COLO829 (cell line): ENCODE data around the gene CHPF2.

Experiments
- DNase-seq: peaks from one replicate; pipeline ENCODE4 v3.0.0; 2012; ENCODE audit warnings: low spot score

The CHPF2 gene

DNA sequence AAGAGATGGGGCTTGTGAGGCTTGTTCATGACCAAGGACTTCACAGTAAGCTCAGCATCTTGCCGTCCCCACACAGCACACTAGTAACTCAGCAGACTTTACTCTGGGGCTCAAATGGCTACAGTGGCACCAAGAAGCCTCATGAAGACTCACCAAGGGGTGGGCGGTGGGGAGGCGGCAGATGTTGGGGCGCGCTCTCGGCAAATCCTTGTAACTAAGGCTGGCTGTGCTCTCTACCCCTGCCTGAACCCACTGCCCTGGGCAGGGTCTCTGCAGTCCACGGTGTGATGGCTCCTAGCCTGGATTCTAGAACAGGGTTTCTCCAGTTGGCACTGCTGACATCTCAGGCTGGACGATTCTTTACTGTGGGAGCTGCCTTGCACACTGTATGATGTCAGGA, 28.6 kb downstream of the CHPF2 start:
- no peak for DNase-seq

DNA sequence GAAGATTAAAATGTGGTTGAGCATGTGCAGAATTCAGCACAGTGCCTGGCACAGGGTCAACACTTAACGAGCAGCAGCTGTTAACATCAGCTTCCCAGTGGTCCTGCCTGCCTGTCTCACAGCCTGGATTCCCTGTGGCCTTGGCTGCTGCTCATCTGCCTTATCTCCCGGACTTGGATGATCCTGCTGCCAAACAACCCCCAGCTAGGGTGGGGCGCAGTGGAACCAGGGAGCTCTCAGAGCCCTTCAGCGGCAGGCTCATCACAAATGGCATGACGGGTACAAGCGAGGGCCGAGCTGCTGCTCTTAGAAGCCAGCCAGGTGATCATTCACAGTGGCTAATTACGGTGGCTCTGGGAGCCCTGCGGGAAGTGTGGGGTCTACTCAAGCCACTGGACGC, 29.2 kb downstream of the CHPF2 start:
- DNase-seq, result no peak

DNA sequence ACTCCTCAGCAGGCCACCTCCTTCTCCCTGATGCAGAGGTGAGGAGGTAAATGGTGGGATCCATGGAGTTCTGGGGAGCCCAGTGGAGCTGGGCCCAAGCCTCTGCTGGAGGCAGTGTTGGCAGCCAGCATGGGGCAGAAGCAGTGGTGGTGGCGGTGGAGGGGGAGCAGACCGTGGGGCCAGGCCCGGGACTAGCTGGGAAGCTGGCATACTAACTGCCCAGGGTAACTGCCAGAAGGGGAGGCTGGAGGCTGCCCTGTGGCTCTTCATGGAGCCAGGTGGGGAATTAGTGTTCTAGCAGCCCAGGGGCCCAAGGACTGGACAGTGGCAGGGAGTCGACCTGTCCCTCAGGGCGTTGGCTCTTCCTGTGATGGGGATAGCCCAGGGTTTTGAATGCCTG, 32.3 kb downstream of the CHPF2 start:
- DNase-seq, result no peak

DNA sequence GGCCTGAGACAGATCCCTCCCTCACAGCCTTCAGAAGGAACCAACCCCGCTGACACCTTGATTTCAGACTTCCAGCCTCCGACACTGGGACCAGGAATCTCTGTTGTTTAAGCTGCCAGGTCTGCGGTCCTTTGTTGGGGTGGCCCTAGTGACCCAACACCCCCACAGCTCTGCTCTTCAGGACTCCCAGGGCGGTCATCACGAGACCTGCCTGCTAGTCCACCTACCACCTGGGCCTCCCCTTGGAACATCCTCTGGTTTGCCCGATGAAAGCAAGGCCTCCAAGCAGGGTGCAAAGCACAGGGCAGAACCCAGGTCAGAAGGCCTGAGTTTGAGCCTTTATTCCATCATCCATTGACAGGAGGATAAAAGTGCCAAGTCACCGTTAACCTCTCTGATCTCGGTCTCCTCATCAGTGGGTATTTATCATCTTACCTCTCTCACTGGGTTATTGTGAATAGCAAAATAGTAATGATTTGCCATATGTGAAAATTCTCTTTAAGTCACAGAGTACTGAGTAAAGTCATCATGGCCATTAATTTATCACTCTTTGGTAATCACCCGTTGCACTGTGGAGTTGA, 33.2 kb downstream of the CHPF2 start:
- no peak for DNase-seq

DNA sequence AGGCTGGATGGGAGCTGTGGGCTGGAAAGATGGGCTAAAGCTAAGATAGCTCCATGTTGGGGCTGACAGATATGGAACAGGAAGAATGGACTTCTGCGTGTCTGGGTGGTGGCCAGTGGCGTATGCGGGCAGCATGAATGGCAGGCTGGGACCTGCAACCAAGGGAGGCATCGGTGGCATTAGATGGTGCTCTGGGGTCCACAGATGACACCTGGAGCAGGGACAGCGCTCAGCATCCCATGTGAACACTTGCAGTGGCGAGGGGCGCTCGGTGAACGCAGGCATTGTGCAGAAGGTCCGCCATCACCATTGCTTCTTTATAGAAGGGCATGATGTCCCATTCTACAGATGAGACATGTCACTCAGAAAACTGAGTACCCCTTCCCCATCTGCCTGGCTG, 37.2 kb downstream of the CHPF2 start:
- no peak for DNase-seq

DNA sequence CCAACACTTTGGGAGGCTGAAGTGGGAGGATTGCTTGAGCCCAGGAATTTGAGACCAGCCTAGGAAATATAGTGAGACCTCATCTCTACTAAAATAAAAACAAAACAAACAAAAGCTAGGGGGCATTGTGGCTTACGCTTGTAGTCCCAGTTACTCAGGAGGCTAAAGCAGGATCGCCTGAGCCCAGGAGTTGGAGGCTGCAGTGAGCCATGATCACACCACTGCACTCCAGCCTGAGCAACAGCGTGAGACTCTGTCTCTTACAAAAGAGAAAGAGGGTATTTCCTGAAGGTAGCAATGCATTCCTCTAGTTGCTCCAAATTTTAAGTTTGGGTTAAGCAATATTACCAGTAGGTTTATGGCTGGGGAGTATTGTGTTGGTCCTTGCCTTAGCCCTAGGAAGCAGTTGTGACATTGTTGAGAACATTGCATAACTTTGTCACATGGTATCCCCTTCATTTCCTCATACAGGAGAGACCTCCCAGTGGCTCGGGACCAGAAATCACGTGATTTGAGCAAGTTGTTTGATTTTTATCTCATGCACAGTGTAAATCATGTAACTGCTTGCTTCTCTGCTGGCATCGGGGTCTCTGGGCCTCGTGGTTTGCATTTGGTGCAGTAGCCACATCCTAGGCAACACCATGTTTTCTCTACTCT, 39.5 kb downstream of the CHPF2 start:
- no peak for DNase-seq

DNA sequence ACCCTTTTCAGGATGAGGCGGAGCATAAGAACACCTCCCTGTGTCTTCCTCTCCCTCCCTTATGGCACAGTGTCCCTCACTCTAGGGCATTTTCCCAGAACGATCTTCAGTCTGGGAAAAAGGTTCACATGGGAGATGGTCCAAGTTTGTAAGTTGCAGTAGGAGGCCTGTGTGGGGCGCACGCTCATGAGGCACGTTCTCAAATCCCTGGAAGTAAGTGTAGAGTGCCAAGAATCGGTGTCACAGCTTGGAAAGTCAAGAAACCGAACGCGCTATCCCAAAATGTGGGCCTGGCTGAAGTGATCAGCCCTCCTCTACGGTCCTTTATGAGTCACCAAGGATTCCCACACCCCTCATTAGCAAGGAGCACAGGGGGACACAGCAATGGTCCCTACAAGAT, 40.1 kb downstream of the CHPF2 start:
- DNase-seq, result no peak

DNA sequence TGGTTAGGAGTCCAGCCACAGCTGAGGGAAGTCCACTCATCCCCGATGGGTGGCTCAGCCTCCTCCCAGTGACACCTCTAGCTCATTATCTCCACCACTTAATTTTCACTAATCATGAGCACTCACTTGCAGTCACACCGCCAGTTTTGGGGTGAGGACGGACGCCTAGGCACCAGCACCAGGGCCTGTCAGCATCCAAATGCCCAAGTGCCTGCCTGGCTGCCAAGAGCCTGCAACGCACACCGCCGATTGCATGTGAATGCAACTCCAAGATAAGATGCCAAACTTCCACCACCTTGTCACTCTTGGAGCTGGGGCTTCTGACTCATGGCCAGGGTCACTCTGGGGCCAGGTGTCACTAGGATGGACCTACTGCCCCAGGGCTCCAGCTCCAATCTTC, 40.6 kb downstream of the CHPF2 start:
- no peak for DNase-seq

DNA sequence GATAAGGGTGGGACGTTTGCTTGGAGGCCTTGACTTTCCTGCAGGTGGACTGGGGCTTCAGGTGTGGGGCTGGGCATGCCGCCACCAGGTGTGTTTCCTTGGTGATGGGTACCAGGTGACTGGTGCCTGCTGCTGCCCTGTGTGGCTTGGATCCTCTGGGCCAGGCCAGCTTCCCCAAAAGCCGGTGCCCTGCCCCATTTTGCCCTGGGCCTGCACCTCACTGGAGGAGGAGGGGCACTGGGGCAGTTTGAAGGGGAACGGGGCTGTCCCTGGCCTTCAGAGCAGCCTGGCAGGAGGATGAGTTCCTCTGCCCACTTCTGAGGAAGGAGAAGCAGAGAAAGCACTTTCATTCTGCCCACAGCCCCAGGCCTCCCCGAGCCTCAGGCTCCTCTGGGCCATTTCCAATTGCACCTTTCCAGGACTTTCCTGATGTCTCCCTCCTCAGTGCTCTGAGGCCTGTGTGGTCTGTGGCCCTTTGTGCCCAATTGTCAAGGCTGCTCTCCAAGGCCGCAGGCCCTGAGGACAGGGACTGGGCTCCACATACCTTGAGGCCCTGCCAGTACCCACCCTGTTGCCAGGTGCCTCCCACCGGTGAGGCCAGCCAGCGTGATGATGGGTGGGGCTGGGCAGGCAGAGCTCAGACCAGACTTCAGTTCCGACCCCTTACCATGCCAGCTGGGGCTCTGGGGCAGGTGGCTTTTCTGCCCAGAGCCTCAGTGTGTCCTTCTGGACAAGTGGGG, 41.5 kb downstream of the CHPF2 start:
- DNase-seq, result no peak

DNA sequence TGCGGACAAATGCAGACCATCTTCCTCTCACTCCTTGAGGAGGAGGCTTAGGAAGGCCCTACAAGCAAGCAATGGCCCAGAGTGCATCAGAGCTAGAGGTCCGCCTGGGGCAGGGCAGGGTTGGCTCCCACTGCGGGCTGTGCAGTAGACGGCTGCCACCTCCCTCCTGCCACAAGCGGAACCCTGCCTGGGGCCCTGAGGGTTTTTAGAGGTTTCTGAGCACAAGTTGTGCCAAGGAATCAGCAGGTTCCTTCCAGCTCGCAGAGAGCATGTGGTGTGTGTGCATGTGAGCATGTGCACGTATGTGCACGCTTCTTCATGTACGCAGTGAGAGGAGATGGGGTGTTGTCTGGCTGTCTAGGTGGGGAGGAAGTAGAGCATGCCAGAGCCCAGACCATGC, 42.1 kb downstream of the CHPF2 start:
- no peak for DNase-seq

DNA sequence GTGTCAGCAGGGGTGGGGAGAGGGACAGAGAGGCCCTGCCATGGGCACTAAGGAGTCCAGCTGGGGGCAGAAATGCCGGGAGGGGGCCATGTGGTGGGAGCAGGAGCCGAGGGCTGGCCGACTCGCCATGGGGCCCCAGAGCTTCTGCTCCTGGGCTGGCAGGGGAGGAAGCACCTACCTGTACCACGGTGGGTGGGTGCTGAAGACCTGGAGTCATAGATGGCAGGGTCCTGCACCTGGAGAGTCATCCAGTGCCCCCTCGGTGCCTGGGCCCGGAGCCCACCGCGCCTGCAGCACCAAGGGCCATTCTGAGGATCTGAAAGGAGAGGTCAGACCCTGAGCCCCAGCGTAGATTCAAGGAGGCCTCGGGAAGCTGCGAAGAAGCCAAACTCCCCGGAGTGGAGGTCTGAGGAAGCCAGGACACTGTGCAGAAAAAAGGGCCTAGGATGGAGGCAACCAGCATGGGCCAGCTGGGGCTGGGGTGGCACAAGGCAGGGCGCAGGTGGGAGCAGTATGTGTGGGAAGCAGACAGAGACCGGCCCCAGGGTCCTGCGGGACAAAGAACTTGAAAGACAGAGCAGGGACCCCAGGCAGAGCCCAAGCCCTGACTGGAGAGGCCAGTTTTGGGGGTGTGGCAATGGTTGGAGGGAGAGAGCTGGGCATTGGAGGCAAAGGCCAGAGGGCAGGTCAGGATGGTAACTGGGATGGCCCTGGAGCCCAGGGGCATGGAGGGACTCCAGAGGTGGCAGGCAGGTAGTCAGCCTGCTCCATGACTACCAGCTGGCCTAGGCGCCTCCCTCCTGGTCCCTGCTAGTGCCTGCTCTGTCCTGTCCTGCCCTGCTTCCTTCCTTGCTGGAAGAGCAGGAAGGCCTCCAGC, 42.9 kb downstream of the CHPF2 start:
- DNase-seq, result no peak

DNA sequence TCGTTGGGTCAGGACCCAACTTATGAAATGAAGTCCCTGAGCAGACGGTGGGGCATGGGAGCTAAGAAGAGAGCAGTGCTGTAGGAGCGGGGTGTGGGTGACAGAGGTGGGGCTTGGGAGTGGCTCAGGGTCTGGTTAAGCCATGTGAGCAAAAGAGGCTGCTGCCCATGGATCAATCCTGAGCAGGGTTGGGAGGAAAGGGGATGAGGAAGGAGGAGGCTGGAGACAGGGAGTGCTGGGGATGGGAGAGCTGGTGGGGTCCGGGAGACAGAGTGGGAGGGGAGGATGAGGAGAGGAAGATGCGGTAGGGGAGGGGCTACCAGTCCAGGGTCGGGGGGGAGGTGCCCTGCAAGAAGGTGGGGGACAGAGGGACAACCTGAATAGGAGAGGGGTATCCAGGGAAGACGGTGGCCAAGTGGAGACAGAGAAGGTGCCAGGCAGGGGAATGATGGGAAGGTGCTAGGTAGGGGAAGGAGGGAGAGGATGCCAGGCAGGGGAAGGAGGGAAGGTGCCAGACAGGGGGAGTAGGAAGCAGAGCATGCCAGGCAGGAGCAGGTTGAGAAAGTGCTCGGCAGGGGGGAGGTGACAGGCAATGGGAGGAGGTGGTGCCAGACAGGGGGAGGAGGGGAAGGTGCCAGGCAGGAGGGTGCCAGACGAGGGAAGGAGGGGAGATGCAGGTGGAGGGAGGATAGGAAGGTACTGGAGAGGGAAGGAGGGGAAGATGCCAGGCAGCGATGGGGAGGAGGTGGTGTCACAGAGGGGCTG, 43.7 kb downstream of the CHPF2 start:
- DNase-seq, result no peak

DNA sequence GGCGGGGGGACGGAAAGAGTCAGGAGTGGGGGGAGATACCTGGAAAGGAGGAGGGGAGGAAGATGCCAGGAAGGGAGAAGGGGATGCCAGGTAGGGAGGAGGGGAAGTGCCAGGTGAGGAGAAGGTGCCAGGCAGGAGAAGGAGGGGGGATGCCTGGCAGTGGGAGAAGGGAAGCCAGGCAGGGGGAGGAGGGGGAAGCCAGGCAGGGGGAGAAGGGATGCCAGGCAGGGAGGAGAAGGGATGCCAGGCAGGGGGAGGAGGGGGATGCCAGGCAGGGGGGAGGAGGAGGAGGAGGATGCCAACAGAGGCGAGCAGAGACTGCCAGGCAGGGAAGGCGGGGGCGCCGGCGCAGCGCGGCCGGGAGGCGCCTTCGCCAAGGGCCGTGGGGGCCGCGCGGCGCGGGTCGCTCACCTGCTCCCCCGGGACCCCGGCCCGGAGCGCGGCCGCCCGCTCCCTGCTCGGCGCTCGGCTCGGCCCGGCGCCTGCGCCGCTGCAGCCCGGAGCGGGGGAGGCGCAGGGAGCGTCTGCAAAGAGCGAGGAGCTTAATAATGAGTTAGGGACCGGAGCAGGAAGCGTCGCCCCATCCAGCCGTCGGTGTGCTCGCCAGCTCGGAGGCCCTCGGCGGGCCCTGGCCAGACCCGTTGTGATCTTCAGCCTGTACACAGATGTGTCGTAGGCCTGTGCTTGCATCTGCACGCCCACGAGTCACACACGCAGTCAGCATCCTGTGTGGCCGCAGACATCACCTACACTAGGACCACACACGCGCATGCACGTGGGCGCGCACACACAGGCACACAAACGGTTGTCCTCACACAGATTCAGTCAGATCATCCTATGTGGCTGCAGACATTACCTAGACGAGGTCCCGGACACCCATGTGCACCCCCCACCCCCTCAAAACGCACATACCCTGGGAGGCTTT, 44.6 kb downstream of the CHPF2 start:
- peak; percentile 33 for DNase-seq

DNA sequence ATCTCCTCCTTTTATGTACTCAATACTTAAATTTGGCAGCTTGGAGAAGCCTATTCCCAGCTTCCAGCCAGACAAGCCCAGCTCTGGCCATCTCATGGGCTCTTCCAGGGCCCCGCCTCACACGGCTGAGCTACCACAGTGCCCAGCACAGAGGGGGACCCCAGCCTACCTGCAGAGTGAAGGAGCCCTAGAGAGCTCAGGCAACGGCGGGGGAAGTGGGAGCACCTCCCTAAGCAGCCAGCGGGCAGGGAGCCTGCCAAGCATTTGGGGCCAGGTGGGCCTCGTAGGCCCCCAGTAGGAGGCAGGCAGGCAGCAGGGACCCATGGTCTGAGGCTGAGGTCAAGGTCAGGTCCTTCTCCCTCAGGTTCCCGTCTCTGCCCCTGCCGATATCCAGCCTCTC, 45.3 kb downstream of the CHPF2 start:
- no peak for DNase-seq

DNA sequence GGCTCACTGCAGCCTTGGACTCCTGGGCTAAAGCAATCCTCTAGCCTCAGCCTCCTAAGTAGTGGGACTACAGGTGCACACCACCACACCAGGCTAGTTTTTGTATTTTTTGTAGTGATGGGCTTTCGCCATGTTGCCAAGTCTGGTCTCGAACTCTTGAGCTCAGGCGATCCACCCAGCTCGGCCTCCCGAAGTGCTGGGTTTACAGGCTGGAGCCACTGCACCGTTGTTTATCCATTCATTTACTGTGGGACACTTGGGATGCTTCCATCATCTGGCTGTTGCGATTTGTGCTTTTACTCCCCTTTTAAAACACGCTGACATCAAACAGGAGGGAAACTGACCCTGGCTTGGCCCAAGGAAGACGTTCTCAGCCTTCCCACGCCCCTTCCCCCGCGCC, 46.7 kb downstream of the CHPF2 start:
- DNase-seq, result no peak

DNA sequence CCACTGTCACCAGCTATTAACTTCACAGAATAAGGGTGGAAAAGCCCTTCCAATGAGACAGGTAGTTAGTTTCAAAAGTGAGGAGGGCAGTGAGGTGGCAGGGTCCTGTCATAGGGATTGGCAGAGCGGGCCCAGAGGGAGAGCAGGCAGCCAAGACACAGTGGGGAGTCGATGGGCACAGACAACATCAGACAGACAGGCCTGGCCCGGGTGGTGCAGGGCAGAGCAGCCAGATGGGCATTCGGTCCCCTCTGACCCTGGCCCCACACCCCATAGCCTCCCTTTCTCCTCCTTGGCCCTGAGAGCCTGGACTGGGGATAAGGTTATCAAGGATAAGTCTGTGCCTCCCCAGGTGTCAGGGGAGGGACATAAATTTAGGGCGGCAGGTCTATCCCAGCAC, 47.6 kb downstream of the CHPF2 start:
- DNase-seq, result no peak

DNA sequence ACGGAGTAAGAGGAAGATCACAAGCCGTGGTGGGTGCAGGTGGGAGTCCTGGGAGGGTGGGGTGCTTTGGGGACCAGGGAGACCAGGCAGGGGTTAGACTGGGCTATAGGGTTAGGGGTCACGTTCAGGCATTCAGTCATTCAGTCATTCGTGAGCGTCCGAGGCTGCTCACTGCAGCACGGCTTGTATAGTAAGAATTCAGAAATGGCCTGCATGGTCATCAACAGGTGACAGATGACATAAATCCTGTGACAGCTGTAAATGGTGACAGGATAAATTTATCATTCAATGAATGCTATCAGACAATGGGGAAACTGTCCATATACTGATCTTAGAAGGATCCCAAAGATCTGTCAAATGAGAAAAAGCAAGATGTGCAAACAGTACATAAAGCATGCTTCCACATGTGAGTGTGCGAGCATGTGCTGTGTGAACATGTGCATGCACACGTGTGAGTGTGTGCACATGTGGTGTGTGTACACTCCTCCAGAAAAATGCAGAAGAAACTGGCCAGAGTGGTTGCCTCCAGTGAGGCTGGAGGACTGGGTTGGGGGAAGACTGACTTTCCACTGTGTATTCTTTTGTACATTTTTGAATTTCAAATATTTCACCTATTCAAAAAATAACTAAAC, 48.2 kb downstream of the CHPF2 start:
- DNase-seq, result no peak

DNA sequence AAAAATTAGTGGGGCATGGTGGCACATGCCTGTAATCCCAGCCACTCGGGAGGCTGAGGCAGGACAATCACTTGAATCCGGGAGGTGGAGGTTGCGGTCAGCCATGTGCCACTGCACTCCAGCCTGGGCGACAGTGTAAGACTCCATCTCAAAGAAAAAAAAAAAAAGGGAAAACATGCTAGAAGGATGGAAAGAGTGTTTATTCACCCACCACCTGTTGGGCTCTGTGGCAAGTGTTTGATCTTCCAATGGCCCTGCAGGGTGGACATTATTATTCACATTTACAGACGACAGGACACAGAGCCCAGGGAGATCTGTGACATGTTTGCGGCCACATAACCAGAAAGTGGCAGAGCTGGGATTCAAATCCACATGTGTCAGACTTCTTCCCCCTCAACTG, 49.4 kb downstream of the CHPF2 start:
- DNase-seq, result no peak

DNA sequence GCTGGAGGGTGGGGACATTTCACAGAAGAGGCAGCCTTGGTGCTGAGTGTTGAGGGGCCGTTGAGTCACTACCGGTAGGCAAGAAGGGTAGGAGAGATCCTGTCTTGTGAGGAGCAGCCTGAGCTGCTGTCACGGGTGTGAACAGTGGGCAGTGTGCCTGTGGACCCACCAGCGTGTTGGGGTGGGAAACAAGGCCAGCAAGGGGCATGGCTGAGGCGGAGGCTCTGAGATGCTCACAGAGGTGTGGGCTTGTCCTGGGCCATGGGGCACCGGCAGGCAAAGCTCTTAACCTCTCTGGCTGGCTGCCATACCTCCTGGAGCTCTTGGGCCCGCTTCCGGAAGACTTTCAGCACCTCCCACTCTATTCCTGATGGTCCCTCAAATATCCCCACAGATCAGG, 49.8 kb downstream of the CHPF2 start:
- DNase-seq, result no peak

DNA sequence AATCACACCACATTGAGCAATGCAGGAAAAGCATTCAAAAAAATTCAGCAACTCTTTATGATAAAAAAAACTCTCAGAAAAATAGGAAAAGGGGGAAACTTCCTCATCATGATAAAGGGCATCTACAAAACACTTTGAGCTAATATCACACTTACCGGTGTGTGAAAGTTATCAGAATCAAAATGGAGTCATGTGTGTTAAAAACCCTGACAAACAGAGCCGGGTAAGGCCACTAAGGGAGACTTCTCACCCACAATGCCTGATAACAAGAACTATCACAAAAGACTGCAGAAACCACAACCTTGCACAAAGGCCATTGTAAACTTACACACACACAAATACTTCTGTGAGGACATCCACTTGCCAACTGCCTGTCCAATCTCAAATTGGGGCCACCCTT, 51.0 kb downstream of the CHPF2 start:
- DNase-seq, result no peak
